Skeletal muscle tissue (tissue), 4 donors: ENCODE data around the gene FEM1B. TPM values are rescaled to one million over a fixed set of nuclear protein-coding genes. Genes with fewer than 3 reads are reported as not detected.

Experiments
- H3K27ac ChIP-seq: one replicate; pipeline ENCODE4 v1.7.0; 2013; ENCODE audit warnings: mild to moderate bottlenecking, low read depth, low read length, inconsistent platforms
- H3K27me3 ChIP-seq, 3 donors: one replicate each; pipeline ENCODE4 v1.7.0; 2013; ENCODE audit warnings: low read length in 3 of 3; ENCODE audit not compliant: control insufficient read depth in 3 of 3, insufficient read depth in 3 of 3
- H3K36me3 ChIP-seq, 3 donors: one replicate each; pipeline ENCODE4 v1.7.0; 2013; ENCODE audit warnings: low read length in 3 of 3; ENCODE audit not compliant: control insufficient read depth in 3 of 3, insufficient read depth in 3 of 3
- H3K4me1 ChIP-seq, 3 donors: one replicate each; pipeline ENCODE4 v1.7.0; 2013; ENCODE audit warnings: low read length in 3 of 3, mild to moderate bottlenecking in 3 of 3; ENCODE audit not compliant: control insufficient read depth in 3 of 3, insufficient read depth in 3 of 3
- H3K4me3 ChIP-seq, 3 donors: one replicate each; pipeline ENCODE4 v1.7.0; 2013; ENCODE audit warnings: low read length in 3 of 3
- H3K9ac ChIP-seq, 3 donors: one replicate each; pipeline ENCODE4 v1.7.0; 2013; ENCODE audit warnings: low read length in 3 of 3, mild to moderate bottlenecking in 3 of 3, moderate library complexity in 2 of 3, low read depth in 1 of 3
- H3K9me3 ChIP-seq, 3 donors: one replicate each; pipeline ENCODE4 v1.7.0; 2013; ENCODE audit warnings: low read length in 3 of 3; ENCODE audit not compliant: control insufficient read depth in 3 of 3
- total RNA-seq: library from RNA; depleted of rRNA; stranded (reverse); fragments of >200 nt; gene quantifications from one replicate; pipeline ENCODE4 v1.2.3, GENCODE V29; 2014
- donor health status: Osteomylitis.

Gene FEM1B
- total RNA-seq, 1 donor from 2014 or later, result 42.8 TPM

DNA sequence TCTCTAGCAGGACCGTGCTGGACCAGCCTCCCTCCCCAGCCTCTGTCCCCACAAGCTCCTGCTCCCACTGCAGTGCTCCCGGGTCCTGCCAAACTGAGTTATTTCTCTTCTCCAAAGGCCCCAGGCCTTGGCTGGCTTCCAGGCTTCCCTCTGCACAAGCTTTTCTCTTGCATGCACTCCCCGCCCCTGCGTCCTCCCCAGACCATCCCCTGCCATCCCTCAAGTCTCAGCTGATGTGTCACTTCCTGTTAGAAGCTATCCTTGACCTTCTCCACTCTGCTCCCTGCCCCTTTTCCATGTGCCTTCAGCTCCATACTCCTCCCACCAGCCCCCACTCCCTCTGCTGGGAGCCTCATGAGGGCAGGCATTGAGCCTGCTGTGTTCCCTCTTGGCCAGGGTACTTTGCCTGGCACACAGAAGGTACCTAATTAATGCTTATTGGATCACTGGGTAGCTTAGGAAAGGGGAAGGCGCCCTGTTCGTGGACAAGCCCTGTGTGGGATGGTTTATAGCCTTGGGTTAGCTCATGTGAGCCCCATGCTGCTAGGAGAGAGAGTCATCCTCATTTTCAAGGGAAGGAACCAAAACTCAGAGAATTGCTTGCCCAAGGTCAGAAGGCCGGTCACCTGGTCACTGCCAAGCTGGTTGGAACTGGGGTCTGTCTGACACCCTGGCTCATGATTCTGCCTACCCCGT lies 56.4 kb downstream of the FEM1B start:
- Histone ChIP-seq H3K9ac (no peak overlapping the region), H3K4me1 (peaks cover 15 to 16% (median 16%) of the 10 kb centered on the region in 3 donors), H3K9me3 (no peaks in the 10 kb centered on the region), H3K27ac (peak overlapping the region; percentile 3), H3K4me3 (no peak overlapping the region), H3K36me3 (peaks cover 0 to 2% (median 0%) of the 10 kb centered on the region in 3 donors), H3K27me3 (no peaks in the 10 kb centered on the region)

DNA sequence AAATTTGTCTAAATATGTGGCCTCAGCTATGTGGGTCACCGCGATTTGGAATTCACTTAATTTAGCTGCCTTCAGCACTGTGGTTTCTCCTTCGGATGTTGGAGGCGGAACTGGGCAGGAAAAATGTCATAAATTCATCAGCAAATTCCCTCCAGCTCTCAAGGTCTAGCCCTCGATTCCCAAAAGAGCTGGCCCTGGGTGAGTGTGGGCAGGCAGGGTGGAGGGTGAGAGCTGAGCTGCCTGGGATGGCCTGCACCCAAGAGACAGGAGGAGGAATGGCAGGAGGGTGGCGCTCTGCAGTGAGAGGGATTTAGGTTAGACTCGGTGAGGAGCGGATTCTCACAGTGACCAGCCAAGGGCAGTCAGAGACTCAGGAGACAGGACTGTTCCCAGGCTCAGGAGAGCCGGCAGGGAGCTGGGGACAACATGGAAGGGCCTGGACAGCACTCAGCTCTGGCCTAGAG lies 57.1 kb downstream of the FEM1B start:
- H3K36me3 ChIP-seq, result peaks cover 0 to 2% (median 0%) of the 10 kb centered on the region in 3 donors
- H3K4me3 ChIP-seq, result no peak overlapping the region
- H3K9ac ChIP-seq, result no peak overlapping the region
- no peaks in the 10 kb centered on the region for H3K27me3 ChIP-seq
- H3K4me1 ChIP-seq, result peaks cover 16 to 23% (median 22%) of the 10 kb centered on the region in 3 donors
- H3K9me3 ChIP-seq, result no peaks in the 10 kb centered on the region
- H3K27ac ChIP-seq, result peak overlapping the region; percentile 30

DNA sequence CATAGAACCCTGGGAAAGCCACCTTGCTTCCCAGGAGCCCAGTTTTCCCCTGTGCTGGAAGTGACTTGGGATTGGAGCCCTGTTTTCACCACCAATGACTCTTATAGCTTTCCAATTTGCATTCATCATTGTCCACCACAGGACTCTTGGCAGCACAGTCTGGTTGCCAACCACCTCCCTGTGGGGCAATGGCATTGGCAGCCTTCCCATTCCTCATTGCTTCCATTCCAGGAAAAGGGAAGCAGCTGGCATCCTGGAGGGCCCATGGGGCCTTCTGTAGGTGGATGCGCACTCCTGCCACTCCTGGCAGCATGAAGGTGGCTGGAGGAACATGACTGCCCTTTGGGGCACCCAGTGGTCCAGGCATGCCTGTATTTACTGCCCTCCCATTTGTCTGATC lies 57.7 kb downstream of the FEM1B start:
- Histone ChIP-seq H3K9ac (no peak overlapping the region), H3K4me1 (peaks cover 16 to 27% (median 24%) of the 10 kb centered on the region in 3 donors), H3K27me3 (no peaks in the 10 kb centered on the region)

DNA sequence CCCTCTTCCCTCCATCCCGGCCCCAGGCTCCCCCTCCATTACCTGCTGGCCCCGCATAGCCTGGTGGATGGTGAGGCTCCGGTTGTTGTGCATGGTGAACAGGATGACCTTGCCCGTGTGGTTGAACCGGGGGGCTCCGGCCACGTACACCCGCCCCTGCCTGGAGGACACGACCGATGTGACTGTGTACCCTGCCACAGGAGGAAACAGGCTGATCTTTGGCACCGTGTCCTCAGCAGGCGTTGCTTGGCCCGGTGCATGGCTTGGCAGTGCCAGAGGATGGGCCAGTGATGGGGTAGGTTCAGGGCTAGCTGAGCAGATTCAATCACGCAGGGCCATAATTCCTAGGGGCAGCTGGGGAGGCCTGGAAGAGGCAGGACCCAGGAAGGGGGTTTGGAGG lies 58.1 kb downstream of the FEM1B start:
- H3K27me3 ChIP-seq, result no peaks in the 10 kb centered on the region
- no peaks in the 10 kb centered on the region for H3K9me3 ChIP-seq
- H3K9ac ChIP-seq, result no peak overlapping the region
- H3K27ac ChIP-seq, result no peak overlapping the region
- H3K4me1 ChIP-seq, result peaks cover 20 to 31% (median 28%) of the 10 kb centered on the region in 3 donors
- no peaks in the 10 kb centered on the region for H3K36me3 ChIP-seq
- H3K4me3 ChIP-seq, result no peak overlapping the region

More for the DNA sequence above, 57.7 kb downstream of the FEM1B start:
- Histone ChIP-seq H3K36me3 (no peaks in the 10 kb centered on the region), H3K4me3 (peak overlapping the region in 1 of 3 donors; percentile 9), H3K9me3 (no peaks in the 10 kb centered on the region), H3K27ac (no peak overlapping the region)

DNA sequence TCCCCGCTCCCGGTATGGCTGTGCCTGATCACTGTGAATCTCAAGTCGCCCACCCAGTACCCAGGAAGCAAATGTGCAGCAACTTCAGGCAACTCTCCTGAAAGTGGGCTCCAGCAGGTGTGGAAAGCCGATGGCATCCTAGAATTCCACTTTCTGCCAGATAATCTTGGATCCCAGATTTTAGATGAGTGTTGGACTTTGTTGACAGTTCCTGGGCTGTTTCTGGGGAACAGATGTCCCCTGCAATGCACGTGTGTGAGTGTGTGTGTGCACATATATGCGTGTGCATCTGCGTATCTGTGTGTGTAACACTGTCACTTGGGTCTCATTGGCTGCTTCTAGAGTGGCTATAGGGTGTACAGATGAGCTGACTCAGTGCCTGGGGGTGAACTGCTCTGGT lies 59.0 kb downstream of the FEM1B start:
- no peaks in the 10 kb centered on the region for H3K9me3 ChIP-seq
- H3K9ac ChIP-seq, result no peak overlapping the region
- H3K27ac ChIP-seq, result no peak overlapping the region
- peaks cover 28 to 40% (median 37%) of the 10 kb centered on the region in 3 donors for H3K4me1 ChIP-seq
- H3K36me3 ChIP-seq, result no peaks in the 10 kb centered on the region
- H3K27me3 ChIP-seq, result no peaks in the 10 kb centered on the region
- no peak overlapping the region for H3K4me3 ChIP-seq

DNA sequence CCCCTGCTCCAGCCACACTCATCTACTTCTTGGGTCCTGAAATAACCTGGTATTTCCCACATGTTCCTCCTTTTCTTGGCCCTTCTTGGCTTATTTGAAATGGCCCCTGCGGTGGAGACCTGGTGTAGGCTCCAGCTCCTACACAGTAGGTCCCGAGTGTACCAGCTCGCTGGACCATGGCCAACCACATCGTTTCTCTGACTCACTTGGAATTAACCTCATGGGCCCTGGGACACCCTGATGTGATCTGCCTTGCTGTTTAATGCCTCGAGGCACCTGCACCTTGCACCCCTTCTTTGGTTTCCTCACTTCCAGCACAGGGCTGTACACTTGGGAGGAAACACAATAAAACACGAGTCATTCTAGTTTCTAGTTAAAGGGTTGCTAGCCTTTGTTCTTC lies 60.3 kb downstream of the FEM1B start:
- Histone ChIP-seq H3K9ac (no peak overlapping the region), H3K9me3 (no peaks in the 10 kb centered on the region), H3K4me3 (no peak overlapping the region), H3K36me3 (no peaks in the 10 kb centered on the region), H3K4me1 (peaks cover 41 to 53% (median 50%) of the 10 kb centered on the region in 3 donors), H3K27me3 (no peaks in the 10 kb centered on the region), H3K27ac (no peak overlapping the region)

DNA sequence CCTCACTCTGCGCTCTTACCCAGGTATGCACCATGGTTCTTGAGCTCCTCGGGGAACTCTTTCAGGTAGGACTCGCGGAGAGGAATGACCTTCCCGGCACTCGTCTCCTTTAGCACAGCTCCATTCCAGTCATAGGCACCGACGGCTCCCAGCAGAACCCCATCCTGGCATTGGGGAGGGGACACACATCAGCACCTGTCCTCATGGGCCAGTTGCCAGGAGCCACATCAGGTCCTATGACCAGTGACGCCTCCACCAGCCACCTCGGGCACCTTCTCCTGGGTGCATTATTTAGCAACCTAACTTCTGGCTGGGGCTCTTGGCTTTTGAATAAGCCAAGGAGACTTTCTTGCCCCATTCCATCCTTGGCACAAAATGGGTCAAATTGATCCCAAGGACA lies 61.9 kb downstream of the FEM1B start:
- H3K9ac ChIP-seq, result no peak overlapping the region
- H3K9me3 ChIP-seq, result no peaks in the 10 kb centered on the region
- H3K36me3 ChIP-seq, result no peaks in the 10 kb centered on the region
- no peak overlapping the region for H3K27ac ChIP-seq
- H3K4me3 ChIP-seq, result no peak overlapping the region
- peaks cover 36 to 47% (median 45%) of the 10 kb centered on the region in 3 donors for H3K4me1 ChIP-seq
- no peaks in the 10 kb centered on the region for H3K27me3 ChIP-seq

GRCh38 chr15:68340726-68341671 lies 63.5 kb downstream of the FEM1B start:
- H3K27me3 ChIP-seq, result no peaks in the 10 kb centered on the region
- no peak overlapping the region for H3K4me3 ChIP-seq
- H3K27ac ChIP-seq, result no peak overlapping the region
- H3K9ac ChIP-seq, result peak overlapping the region; percentile 25 to 38 (median 28)
- no peaks in the 10 kb centered on the region for H3K36me3 ChIP-seq
- H3K9me3 ChIP-seq, result no peaks in the 10 kb centered on the region
- H3K4me1 ChIP-seq, result peaks cover 27 to 39% (median 37%) of the 10 kb centered on the region in 3 donors

DNA sequence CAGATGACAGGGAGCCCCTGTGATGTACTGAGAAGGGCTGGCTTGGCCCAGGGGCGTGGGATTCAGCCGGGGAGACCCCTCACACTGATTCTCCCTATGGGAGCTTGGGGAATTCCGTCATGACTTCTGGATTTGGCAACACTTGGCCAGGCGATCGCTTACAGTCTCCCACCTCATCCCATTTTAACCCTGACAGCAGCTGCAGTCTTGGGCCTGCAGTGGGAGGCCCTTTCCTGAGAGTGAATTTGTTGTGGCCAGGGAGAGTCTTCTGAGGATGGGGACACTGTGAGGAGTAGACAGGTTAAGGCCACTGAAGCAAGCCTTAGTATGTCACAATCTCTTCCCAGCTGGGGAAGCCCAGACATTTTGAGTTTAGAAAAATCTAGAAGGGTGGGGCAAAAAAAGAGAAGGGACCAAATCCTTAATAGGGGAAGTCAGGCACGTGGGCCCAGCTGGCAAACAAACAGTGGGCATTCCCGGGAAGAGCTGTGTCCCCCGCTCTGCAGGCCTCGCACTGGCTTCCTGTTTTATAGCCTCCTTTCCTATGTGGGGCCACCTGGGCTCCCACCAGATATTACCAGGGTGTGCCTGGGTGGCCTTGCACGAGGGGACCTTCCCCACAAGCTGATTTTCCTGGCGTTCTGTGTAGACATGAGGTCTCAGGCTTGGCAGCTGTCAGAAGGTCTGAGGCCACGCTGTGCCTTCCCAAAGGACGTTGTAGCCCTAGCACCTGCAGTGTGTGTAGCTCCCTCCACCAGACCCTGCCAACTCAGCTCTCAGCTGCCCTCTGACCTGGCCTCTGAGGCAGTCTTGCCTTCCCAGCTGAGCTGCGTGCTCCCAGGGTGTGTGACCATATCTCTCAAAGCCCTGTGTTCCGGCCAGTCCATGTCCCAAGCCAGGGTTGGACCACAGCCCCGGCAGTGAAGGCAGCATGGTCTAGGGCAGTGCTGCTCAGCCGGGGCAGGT lies 64.5 kb downstream of the FEM1B start:
- Histone ChIP-seq H3K4me3 (peak overlapping the region in 1 of 3 donors; percentile 13), H3K9me3 (no peaks in the 10 kb centered on the region), H3K27ac (peak overlapping the region; percentile 10), H3K36me3 (no peaks in the 10 kb centered on the region), H3K9ac (peak overlapping the region in 1 of 3 donors; percentile 62), H3K4me1 (peaks cover 27 to 39% (median 37%) of the 10 kb centered on the region in 3 donors), H3K27me3 (no peaks in the 10 kb centered on the region)
